Fibroblast of mammary gland (primary cell): ENCODE data around the gene ASTN2.

ENCODE experiments used
- DNase-seq: peaks from one replicate; pipeline ENCODE4 v3.0.0-alpha.2; 2010; ENCODE audit warnings: low read depth
- H3K4me3 ChIP-seq: 2 replicates; pipeline ENCODE4 v1.5.1; 2011; ENCODE audit warnings: low read depth, mild to moderate bottlenecking, low read length, moderate library complexity; ENCODE audit not compliant: control insufficient read depth
- CTCF ChIP-seq: conservative IDR thresholded peaks from 2 replicates; pipeline ENCODE4 v1.5.1; 2011; ENCODE audit warnings: low read depth, low read length, inconsistent platforms; ENCODE audit not compliant: control insufficient read depth, insufficient read depth

The ASTN2 gene

GRCh38 chr9:117170567-117170966, 244.3 kb downstream of the ASTN2 start:
- no peak for TF ChIP-seq CTCF
- DNase-seq = no peak
- no peak overlapping the region for H3K4me3 ChIP-seq

GRCh38 chr9:117169089-117169621, 245.7 kb downstream of the ASTN2 start:
- no peak overlapping the region for H3K4me3 ChIP-seq
- no peak for DNase-seq
- TF ChIP-seq CTCF = no peak

GRCh38 chr9:117164512-117164911, 250.3 kb downstream of the ASTN2 start:
- TF ChIP-seq CTCF = no peak
- DNase-seq = no peak
- H3K4me3 ChIP-seq = no peak overlapping the region

- TF ChIP-seq CTCF = peak; percentile 6
- no peak overlapping the region for H3K4me3 ChIP-seq
- no peak for DNase-seq
Measured at GRCh38 chr9:117160254-117160653, 254.6 kb downstream of the ASTN2 start.

GRCh38 chr9:117156771-117157535, 257.9 kb downstream of the ASTN2 start:
- no peak for TF ChIP-seq CTCF
- no peak overlapping the region for H3K4me3 ChIP-seq
- DNase-seq = no peak

- H3K4me3 ChIP-seq = no peak overlapping the region
- TF ChIP-seq CTCF = no peak
- DNase-seq = no peak
Measured at GRCh38 chr9:117156144-117156688, 258.6 kb downstream of the ASTN2 start.
